Measurements from ENCODE around the gene COL5A1.

COL5A1 gene

DNA sequence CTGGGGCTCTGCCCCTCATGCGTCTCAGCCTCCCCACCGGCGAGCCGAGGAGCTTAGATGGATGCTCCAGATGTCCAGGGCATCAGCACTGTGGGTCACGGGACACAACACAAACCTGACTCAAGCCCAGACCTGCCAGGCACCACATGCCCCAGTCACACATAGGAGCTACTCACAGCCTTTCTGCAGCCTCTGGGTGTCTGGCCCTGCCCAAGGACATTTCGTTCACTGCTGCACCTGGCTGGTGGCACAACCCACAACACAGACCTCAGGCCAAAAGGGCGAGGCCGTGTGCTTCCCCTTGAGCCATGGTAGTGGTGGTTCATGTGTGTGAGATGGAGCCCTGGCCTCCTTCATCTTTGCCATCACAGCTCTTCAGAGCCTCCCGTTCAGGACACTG, 149.4 kb downstream of the COL5A1 start:
- Mint-ChIP-seq H3K36me3 (ENCODE audit: low read depth) (peaks cover 4% of the 10 kb centered on the region), H3K9me3 (no peaks in the 10 kb centered on the region), H3K27me3 (ENCODE audit: low read depth) (no peaks in the 10 kb centered on the region), H3K4me3 (no peak overlapping the region), H3K27ac (no peak overlapping the region), H3K4me1 (peaks cover 27% of the 10 kb centered on the region)
- TF ChIP-seq, protein P1, sequence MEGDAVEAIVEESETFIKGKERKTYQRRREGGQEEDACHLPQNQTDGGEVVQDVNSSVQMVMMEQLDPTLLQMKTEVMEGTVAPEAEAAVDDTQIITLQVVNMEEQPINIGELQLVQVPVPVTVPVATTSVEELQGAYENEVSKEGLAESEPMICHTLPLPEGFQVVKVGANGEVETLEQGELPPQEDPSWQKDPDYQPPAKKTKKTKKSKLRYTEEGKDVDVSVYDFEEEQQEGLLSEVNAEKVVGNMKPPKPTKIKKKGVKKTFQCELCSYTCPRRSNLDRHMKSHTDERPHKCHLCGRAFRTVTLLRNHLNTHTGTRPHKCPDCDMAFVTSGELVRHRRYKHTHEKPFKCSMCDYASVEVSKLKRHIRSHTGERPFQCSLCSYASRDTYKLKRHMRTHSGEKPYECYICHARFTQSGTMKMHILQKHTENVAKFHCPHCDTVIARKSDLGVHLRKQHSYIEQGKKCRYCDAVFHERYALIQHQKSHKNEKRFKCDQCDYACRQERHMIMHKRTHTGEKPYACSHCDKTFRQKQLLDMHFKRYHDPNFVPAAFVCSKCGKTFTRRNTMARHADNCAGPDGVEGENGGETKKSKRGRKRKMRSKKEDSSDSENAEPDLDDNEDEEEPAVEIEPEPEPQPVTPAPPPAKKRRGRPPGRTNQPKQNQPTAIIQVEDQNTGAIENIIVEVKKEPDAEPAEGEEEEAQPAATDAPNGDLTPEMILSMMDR (IDR thresholded peaks at IDR 0.05; ENCODE audit: unreplicated experiment in 3 of 3), result no peak

DNA sequence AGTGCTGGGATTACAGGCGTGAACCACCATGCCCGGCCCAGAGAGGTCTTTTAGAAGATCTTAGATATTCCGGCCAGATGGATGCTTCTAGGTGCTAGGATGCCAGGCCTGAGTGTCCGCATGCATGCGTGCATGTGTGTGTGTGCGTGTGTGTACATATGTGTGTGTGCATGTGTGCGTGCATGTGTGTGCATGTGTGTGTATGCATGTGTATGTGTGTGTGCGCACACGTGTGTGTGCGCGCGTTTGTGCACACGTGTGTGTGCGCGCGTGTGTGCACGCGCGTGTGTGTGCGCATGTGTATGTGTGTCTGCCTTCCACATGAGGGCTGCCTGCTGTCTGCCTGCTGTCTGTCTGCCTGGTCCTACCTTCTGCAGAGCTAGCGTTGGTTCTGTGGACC, 151.0 kb downstream of the COL5A1 start:
- peaks cover 27% of the 10 kb centered on the region for H3K4me1 Mint-ChIP-seq
- TF ChIP-seq, protein P1 (IDR thresholded peaks at IDR 0.05; ENCODE audit: unreplicated experiment in 3 of 3), result no peak

DNA sequence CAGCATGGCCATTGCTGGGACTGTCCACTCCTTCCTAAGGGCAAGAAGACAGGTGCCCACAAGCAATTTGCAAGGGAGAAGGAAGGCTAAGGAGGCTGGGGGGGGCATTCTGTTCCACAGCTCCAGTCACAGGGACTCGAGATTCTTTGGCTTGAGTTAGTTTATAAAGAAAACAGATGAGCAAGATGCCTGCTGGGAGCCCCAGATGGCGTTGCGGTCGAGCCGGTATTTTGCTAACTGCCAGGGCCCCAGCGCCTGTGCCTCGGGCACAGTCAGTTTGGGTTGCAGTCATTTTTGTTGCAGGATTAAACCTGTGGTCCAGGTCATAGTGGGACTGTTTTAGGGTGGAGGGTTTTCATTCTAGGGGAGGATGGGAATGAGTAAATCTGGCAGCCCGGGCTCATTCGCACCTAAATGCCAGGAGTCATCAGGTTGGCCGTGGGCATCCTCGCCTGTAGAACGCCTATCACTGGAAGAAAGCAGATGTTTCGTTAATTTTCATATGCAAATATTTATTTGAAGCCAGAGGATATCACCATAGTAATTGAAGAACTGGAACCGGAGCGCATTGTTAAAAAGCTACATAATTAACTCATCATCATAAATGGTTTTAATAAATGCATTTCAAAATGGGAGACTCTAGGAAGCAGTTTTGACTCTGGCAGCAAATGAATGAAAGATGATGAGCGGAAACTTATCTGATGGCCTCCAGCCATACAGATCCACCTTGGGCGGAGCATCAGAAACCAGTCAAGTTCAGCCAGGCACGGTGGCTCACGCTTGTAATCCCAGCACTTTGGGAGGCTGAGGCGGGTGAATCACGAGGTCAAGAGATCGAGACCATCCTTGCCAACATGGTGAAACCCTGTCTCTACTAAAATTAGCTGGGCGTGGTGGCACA, 151.9 kb downstream of the COL5A1 start:
- H3K4me3 Mint-ChIP-seq, result peak overlapping the region in 1 of 3 experiments; percentile 31
- H3K36me3 Mint-ChIP-seq (ENCODE audit: low read depth), result peaks cover 4% of the 10 kb centered on the region
- peak overlapping the region; percentile 48 to 65 (median 59) for H3K27ac Mint-ChIP-seq
- TF ChIP-seq, protein P1 (IDR thresholded peaks at IDR 0.05; ENCODE audit: unreplicated experiment in 3 of 3), result no peak
- no peaks in the 10 kb centered on the region for H3K27me3 Mint-ChIP-seq (ENCODE audit: low read depth)
- H3K4me1 Mint-ChIP-seq, result peaks cover 27% of the 10 kb centered on the region
- H3K9me3 Mint-ChIP-seq, result no peaks in the 10 kb centered on the region

More for the DNA sequence above, 151.0 kb downstream of the COL5A1 start:
- H3K4me3 Mint-ChIP-seq, result no peak overlapping the region
- no peaks in the 10 kb centered on the region for H3K27me3 Mint-ChIP-seq (ENCODE audit: low read depth)
- peak overlapping the region in 2 of 3 experiments; percentile 17 to 65 for H3K27ac Mint-ChIP-seq
- H3K9me3 Mint-ChIP-seq, result no peaks in the 10 kb centered on the region
- peaks cover 4% of the 10 kb centered on the region for H3K36me3 Mint-ChIP-seq (ENCODE audit: low read depth)

DNA sequence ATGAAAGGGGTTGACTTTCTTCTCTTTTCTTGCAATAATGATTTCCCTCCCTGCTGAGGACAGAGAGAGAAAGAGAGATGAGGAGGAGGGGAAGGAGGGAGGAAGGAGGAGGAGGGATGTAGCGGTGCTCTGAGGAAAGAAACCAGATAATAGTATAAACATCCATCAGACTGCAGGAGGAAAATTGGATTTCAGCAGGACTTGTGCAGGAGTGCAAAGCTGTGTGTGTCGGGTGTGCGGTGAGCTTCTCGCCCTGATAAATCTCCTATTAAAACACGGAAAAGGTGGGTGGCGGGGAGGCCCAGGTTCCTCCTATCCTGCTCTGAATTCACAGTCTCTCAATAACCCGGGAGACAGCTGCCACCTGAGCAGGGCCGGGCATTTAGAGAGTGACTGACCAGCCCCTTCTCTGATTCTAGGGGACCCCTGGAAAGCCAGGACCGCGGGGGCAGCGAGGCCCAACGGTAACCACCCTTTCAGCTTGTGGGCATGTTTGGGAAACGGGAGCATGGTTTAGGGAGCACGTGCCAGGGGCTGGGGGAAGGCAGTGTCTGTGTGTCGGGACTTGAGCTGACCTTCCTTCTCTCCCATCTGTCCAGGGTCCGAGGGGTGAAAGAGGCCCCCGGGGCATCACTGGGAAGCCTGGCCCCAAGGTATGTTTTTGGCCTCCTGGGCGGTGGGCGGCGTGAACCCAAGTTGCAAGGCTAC, 153.2 kb downstream of the COL5A1 start:
- peaks cover 27% of the 10 kb centered on the region for H3K4me1 Mint-ChIP-seq
- no peaks in the 10 kb centered on the region for H3K9me3 Mint-ChIP-seq
- TF ChIP-seq, protein P1 (IDR thresholded peaks at IDR 0.05; ENCODE audit: unreplicated experiment in 3 of 3), result no peak

DNA sequence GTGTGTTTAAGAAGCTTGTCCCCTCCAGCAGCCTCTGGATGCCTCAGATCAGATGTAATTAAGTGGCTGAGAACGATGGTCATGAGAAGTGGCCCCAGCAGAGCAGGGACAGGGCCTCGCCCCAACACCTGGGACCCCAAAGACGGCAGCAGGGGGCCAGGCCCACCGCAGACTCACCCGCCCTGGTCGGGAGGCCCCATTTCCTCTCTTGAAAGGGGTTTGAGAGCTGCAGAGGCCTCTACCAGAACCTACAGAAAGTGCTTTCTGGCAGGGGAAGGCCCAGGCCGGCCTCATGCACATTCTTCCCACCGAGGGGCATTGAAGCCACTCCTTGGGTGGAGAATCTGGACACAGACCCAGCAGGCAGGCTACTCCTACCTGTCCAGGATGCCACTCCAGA, 153.8 kb downstream of the COL5A1 start:
- peaks cover 14% of the 10 kb centered on the region for H3K36me3 Mint-ChIP-seq (ENCODE audit: low read depth)
- TF ChIP-seq, protein P1 (IDR thresholded peaks at IDR 0.05; ENCODE audit: unreplicated experiment in 3 of 3), result no peak
- H3K9me3 Mint-ChIP-seq, result no peaks in the 10 kb centered on the region
- H3K4me3 Mint-ChIP-seq, result no peak overlapping the region
- H3K4me1 Mint-ChIP-seq, result peaks cover 27% of the 10 kb centered on the region
- H3K27ac Mint-ChIP-seq, result no peak overlapping the region
- H3K27me3 Mint-ChIP-seq (ENCODE audit: low read depth), result no peaks in the 10 kb centered on the region

More for the DNA sequence above, 153.2 kb downstream of the COL5A1 start:
- H3K4me3 Mint-ChIP-seq, result no peak overlapping the region
- no peaks in the 10 kb centered on the region for H3K27me3 Mint-ChIP-seq (ENCODE audit: low read depth)
- H3K36me3 Mint-ChIP-seq (ENCODE audit: low read depth), result peaks cover 10% of the 10 kb centered on the region
- H3K27ac Mint-ChIP-seq, result peak overlapping the region; percentile 65 to 69 (median 66)

Measured in nephron (organoid).